ENCODE results near the gene MDN1. TPM values are rescaled to one million over a fixed set of nuclear protein-coding genes. Genes with fewer than 3 reads are reported as not detected.

The MDN1 gene
- total and polyA plus RNA-seq, 2 donors (not counting 1 experiment from before 2014, with no cell fraction given), result 16.5 to 59.5 TPM

DNA sequence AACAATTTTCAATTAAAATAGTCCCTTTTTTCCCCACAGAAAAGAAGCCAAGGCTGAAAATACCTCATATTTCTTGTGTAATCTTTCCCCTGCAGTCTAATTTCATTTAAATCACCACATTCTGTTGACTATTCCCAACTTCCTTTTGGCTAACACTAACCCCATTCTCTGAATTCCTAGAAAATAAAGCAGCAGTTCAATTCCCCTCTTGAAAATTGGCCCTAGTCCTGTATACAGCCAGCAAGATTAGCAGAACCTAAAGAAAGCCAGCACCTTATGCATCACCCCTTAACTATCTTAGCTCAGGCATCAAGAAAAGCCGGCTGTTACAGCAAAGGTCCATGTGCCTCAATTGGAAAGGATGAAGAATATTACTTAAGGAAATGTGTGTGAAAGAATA is 69.7 kb downstream of the MDN1 start:
- no CpG with 5 or more reads among the region's 1 CpG for WGBS (ENCODE audit: insufficient coverage)
- H3K27me3 Mint-ChIP-seq, result no peaks in the 10 kb centered on the region
- Histone ChIP-seq H3K4me2 (replicated peaks; ENCODE audit: low read depth, low read length, poor library complexity, severe bottlenecking) (no peak overlapping the region), H4K20me1 (ENCODE audit: control insufficient read depth, insufficient read depth, low read length, poor library complexity, severe bottlenecking) (no peaks in the 10 kb centered on the region), H3K4me1 (ENCODE audit: control insufficient read depth in 2 of 2, insufficient read depth in 2 of 2, low read length in 2 of 2) (no peaks in the 10 kb centered on the region), H3K36me3 (replicated peaks in 1 of 2; ENCODE audit: control extremely low read depth in 1 of 2, control insufficient read depth in 1 of 2, extremely low read depth in 1 of 2, insufficient read depth in 2 of 2, low read length in 1 of 2) (peaks cover 8 to 64% of the 10 kb centered on the region in 2 experiments), H3K4me3 (ENCODE audit: control extremely low read depth in 1 of 5, extremely low read depth in 1 of 5, insufficient read depth in 1 of 5, low read depth in 2 of 5, low read length in 4 of 5) (no peak overlapping the region), H3K79me2 (ENCODE audit: control insufficient read depth, insufficient read depth, low read length) (no peaks in the 10 kb centered on the region), H3K9ac (ENCODE audit: low read length) (no peak overlapping the region), H3K9me3 (ENCODE audit: control extremely low read depth in 1 of 3, control insufficient read depth in 2 of 3, insufficient read depth in 1 of 3, low read length in 2 of 3) (no peaks in the 10 kb centered on the region), H3K27ac (ENCODE audit: low read length in 2 of 2) (no peak overlapping the region), H3K27me3 (replicated peaks in 1 of 4; ENCODE audit: control extremely low read depth in 1 of 4, control insufficient read depth in 3 of 4, insufficient read depth in 4 of 4, low read length in 3 of 4) (no peaks in the 10 kb centered on the region), H2AFZ (ENCODE audit: insufficient read depth, low read depth, low read length, poor library complexity, severe bottlenecking) (no peak overlapping the region)
- DNase-seq (no peak), ATAC-seq (ENCODE audit: low read depth) (no peak)
- CTCF ChIA-PET, result no interaction called here
- H3K9me3 Mint-ChIP-seq (ENCODE audit: insufficient read depth), result no peaks in the 10 kb centered on the region
- no peak for TF ChIP-seq EZH2 (IDR thresholded peaks at IDR 0.05; ENCODE audit: borderline replicate concordance, insufficient read depth, low read depth, low read length, poor library complexity, severe bottlenecking)
- TF ChIP-seq, protein P1, sequence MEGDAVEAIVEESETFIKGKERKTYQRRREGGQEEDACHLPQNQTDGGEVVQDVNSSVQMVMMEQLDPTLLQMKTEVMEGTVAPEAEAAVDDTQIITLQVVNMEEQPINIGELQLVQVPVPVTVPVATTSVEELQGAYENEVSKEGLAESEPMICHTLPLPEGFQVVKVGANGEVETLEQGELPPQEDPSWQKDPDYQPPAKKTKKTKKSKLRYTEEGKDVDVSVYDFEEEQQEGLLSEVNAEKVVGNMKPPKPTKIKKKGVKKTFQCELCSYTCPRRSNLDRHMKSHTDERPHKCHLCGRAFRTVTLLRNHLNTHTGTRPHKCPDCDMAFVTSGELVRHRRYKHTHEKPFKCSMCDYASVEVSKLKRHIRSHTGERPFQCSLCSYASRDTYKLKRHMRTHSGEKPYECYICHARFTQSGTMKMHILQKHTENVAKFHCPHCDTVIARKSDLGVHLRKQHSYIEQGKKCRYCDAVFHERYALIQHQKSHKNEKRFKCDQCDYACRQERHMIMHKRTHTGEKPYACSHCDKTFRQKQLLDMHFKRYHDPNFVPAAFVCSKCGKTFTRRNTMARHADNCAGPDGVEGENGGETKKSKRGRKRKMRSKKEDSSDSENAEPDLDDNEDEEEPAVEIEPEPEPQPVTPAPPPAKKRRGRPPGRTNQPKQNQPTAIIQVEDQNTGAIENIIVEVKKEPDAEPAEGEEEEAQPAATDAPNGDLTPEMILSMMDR (IDR thresholded peaks at IDR 0.05), result no peak
- intact Hi-C loops (cut with micrococcal nuclease), result no loop called here
- POLR2A ChIA-PET, result no interaction called here
- H3K4me3 Mint-ChIP-seq, result no peak overlapping the region
- no peak overlapping the region for H3K27ac Mint-ChIP-seq
- no peaks in the 10 kb centered on the region for H3K4me1 Mint-ChIP-seq

DNA sequence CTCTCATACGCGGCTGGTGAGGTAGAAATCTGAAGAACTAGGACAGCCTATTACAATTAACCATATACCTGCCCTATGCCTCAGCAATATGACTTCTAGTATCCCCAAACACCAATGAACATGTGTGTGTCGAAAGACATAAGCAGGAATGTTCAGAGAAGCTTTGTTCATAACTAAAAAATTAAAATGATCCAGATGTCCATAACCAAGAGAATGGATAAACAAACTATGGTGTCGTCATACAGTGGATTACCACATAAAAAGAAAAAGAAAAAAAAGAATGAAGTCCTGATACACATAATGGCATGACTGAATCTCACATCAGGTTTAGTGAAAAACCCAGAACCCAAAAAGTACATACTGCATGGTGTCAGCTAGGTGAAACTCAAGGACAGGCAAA is 73.9 kb downstream of the MDN1 start:
- ATAC-seq (ENCODE audit: low read depth) (no peak), DNase-seq (no peak)
- Mint-ChIP-seq H3K4me1 (no peaks in the 10 kb centered on the region), H3K27ac (no peak overlapping the region), H3K27me3 (no peaks in the 10 kb centered on the region), H3K9me3 (ENCODE audit: insufficient read depth) (no peaks in the 10 kb centered on the region), H3K4me3 (no peak overlapping the region)
- Histone ChIP-seq H3K79me2 (ENCODE audit: control insufficient read depth, insufficient read depth, low read length) (no peaks in the 10 kb centered on the region), H3K9me3 (ENCODE audit: control extremely low read depth in 1 of 3, control insufficient read depth in 2 of 3, insufficient read depth in 1 of 3, low read length in 2 of 3) (no peaks in the 10 kb centered on the region), H4K20me1 (ENCODE audit: control insufficient read depth, insufficient read depth, low read length, poor library complexity, severe bottlenecking) (no peaks in the 10 kb centered on the region), H3K27me3 (replicated peaks in 1 of 4; ENCODE audit: control extremely low read depth in 1 of 4, control insufficient read depth in 3 of 4, insufficient read depth in 4 of 4, low read length in 3 of 4) (no peaks in the 10 kb centered on the region), H3K4me2 (replicated peaks; ENCODE audit: low read depth, low read length, poor library complexity, severe bottlenecking) (no peak overlapping the region), H3K4me3 (ENCODE audit: control extremely low read depth in 1 of 5, extremely low read depth in 1 of 5, insufficient read depth in 1 of 5, low read depth in 2 of 5, low read length in 4 of 5) (no peak overlapping the region), H3K36me3 (replicated peaks in 1 of 2; ENCODE audit: control extremely low read depth in 1 of 2, control insufficient read depth in 1 of 2, extremely low read depth in 1 of 2, insufficient read depth in 2 of 2, low read length in 1 of 2) (peaks cover 9 to 62% of the 10 kb centered on the region in 2 experiments), H3K9ac (ENCODE audit: low read length) (no peak overlapping the region), H3K27ac (ENCODE audit: low read length in 2 of 2) (no peak overlapping the region), H2AFZ (ENCODE audit: insufficient read depth, low read depth, low read length, poor library complexity, severe bottlenecking) (no peak overlapping the region), H3K4me1 (ENCODE audit: control insufficient read depth in 2 of 2, insufficient read depth in 2 of 2, low read length in 2 of 2) (no peaks in the 10 kb centered on the region)
- ChIA-PET CTCF (no interaction called here), POLR2A (no interaction called here)
- TF ChIP-seq, protein P1 (IDR thresholded peaks at IDR 0.05), result no peak
- TF ChIP-seq EZH2 (IDR thresholded peaks at IDR 0.05; ENCODE audit: borderline replicate concordance, insufficient read depth, low read depth, low read length, poor library complexity, severe bottlenecking), result no peak
- no CpG with 5 or more reads among the region's 4 CpGs for WGBS (ENCODE audit: insufficient coverage)
- intact Hi-C loops (cut with micrococcal nuclease), result no loop called here
